ENCODE data around the gene RIIAD1.

Gene RIIAD1

DNA sequence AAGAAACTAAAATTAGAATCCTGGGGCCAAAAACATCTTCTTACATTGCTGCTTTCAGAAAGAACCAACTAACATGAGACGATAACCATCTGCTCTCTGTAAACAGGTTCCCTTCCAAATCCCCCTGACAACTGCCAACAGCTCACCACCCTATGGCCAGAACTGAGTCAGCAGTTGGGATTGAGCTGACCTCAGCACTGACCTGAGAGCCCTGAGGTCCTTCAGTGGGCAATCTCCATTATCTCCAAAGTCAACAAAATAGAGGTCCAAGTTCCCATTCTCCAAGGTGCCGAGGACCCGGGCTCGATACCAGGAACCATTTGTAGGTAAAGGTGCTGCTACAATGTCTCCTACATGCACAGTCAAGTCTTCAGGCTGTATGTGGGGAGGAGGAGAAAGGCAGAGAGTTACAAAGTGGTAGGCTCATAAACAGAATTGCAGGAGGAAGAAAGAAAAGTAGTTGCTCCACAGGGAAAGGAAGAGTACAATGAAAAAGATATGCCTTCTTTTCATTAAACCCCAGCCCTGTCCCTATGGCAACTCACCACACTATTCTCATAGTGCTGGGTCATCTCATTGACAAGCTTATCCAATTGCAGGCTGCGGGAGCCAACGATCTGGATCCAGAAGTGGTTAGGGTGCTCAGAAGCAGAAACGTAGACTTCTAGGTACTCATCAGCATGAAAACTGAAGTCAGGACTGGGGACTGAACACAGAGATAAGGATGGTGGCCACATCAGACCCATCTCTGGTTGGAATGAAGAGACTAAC, 54.8 kb downstream of the RIIAD1 start:
- H3K9me3 ChIP-seq (ENCODE audit: insufficient read depth, low read length), result no peaks in the 10 kb centered on the region
- H3K9ac ChIP-seq (ENCODE audit: insufficient read length, low read depth), result no peak overlapping the region
- no peaks in the 10 kb centered on the region for H3K27me3 ChIP-seq (ENCODE audit: insufficient read depth, insufficient read length)
- no peak for TF ChIP-seq SUZ12 (IDR thresholded peaks at IDR 0.05; ENCODE audit: extremely low read depth, insufficient read depth, insufficient read length)
- TF ChIP-seq YY1 (IDR thresholded peaks at IDR 0.05; ENCODE audit: insufficient read depth, insufficient read length), result no peak
- no peak for TF ChIP-seq ZNF274 (IDR thresholded peaks at IDR 0.05; ENCODE audit: low read depth, low read length)
- DNase-seq (ENCODE audit: low read depth, low spot score), result no peak
- no peak overlapping the region for H3K4me3 ChIP-seq (ENCODE audit: insufficient read length, low read depth)
- peaks cover 6% of the 10 kb centered on the region for H3K36me3 ChIP-seq (ENCODE audit: insufficient read depth, insufficient read length, low read length)
- no peaks in the 10 kb centered on the region for H3K4me1 ChIP-seq (ENCODE audit: insufficient read depth, insufficient read length)

DNA sequence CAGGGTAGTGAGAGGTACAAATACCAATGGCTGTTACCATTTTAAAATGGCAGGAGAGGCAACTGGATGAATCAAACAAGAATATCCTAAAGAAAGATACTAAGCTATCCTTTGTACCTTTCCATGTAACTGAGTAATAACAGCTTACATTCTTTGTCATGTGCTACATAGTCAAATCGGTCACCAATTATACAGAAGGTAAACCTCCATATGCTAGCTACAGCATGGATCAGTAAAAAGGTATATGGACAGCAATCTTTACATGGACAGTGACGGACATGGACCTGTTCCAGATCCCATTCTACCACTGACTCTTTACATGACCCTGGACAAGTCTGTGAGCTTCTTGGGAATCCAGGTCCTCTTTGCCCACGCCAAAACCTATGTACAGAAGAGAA, 55.3 kb downstream of the RIIAD1 start:
- no peak for TF ChIP-seq YY1 (IDR thresholded peaks at IDR 0.05; ENCODE audit: insufficient read depth, insufficient read length)
- no peak for TF ChIP-seq ZNF274 (IDR thresholded peaks at IDR 0.05; ENCODE audit: low read depth, low read length)
- no peak for TF ChIP-seq SUZ12 (IDR thresholded peaks at IDR 0.05; ENCODE audit: extremely low read depth, insufficient read depth, insufficient read length)
- DNase-seq (ENCODE audit: low read depth, low spot score), result no peak
- H3K4me3 ChIP-seq (ENCODE audit: insufficient read length, low read depth), result no peak overlapping the region
- peaks cover 6% of the 10 kb centered on the region for H3K36me3 ChIP-seq (ENCODE audit: insufficient read depth, insufficient read length, low read length)
- H3K9ac ChIP-seq (ENCODE audit: insufficient read length, low read depth), result no peak overlapping the region
- no peaks in the 10 kb centered on the region for H3K27me3 ChIP-seq (ENCODE audit: insufficient read depth, insufficient read length)
- no peaks in the 10 kb centered on the region for H3K9me3 ChIP-seq (ENCODE audit: insufficient read depth, low read length)
- no peaks in the 10 kb centered on the region for H3K4me1 ChIP-seq (ENCODE audit: insufficient read depth, insufficient read length)

DNA sequence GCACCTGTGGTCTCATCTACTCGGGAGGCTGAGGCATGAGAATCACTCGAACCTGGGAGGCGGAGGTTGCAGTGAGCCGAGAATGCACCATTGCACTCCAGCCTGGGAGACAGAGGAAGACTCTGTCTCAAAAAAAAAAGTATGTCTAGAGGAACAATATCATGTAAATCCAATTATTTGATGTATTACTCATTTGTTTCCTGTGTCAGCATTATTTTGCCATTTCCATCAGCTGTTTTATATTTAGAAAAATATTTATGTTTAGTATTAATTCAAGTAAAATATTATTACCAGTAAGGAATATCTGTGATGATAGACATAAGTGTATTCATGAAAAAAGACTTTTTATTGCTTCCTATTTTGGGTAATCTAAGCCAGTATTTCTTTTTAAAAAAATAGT, 56.0 kb downstream of the RIIAD1 start:
- H3K9ac ChIP-seq (ENCODE audit: insufficient read length, low read depth), result no peak overlapping the region
- H3K4me1 ChIP-seq (ENCODE audit: insufficient read depth, insufficient read length), result no peaks in the 10 kb centered on the region
- no peaks in the 10 kb centered on the region for H3K9me3 ChIP-seq (ENCODE audit: insufficient read depth, low read length)
- no peaks in the 10 kb centered on the region for H3K27me3 ChIP-seq (ENCODE audit: insufficient read depth, insufficient read length)
- TF ChIP-seq YY1 (IDR thresholded peaks at IDR 0.05; ENCODE audit: insufficient read depth, insufficient read length), result no peak
- TF ChIP-seq SUZ12 (IDR thresholded peaks at IDR 0.05; ENCODE audit: extremely low read depth, insufficient read depth, insufficient read length), result no peak
- no peak for TF ChIP-seq ZNF274 (IDR thresholded peaks at IDR 0.05; ENCODE audit: low read depth, low read length)
- peaks cover 6% of the 10 kb centered on the region for H3K36me3 ChIP-seq (ENCODE audit: insufficient read depth, insufficient read length, low read length)
- no peak for DNase-seq (ENCODE audit: low read depth, low spot score)
- H3K4me3 ChIP-seq (ENCODE audit: insufficient read length, low read depth), result no peak overlapping the region
